T1000 (cell line): ENCODE measurements around the gene MRPS5.
"Not testable (repeated sequence)": the region's sequence is repeated elsewhere in the genome, so short reads cannot be mapped to it uniquely, and the experiment has no call there.

Experiments used
- DNase-seq: peaks from one replicate; lab custom pipeline; 2025; ENCODE audit warnings: mixed read lengths; lab: John Stamatoyannopoulos, UW

MRPS5 gene

DNA sequence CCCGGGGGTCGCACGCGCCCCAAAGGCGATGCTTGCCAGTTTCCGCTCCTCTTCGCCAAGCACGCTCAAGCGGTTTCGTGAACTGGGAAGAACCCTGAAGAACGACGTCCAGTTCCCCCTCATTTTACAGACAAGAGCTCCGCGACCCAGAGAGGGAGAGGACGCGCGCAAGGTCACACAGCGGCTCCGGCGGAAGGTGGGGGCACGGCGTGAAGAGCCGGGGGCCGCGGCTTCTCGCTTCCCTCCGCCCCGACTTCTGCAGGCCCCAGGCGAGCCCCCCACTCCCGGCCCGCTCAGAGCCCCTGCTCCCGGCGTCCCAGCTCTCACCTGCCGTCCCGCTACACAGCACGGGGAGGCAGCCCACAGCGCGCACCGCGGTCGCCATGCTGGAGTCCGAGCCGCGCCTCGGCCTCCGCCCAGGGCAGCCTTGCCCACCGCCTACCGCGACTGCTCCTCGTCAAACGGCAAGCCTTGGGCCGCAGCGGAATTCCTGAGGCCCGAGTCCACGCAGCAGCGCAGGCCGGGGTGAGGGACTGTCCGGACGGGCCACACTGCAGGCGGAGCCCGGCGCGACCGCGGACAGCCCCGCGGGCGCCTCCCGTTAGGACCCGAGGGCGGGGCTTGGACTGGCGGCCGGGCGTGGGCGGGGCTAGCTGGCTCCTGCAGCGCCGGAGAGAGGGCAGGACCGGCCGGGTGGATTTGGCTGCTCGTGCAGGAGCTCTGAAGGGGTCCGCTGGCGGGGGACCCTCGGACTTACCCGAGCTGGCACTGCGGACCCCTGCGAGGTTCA lies at the start of gene MRPS5:
Gene MRPS5 (minus strand): TSS at position 402 of the 790 bp plus-strand sequence. CDS start 17 bp downstream, at position 385.
- peak; percentile 73 for DNase-seq

GRCh38 chr2:95166065-95166763 lies 44.6 kb upstream of the MRPS5 start:
- no peak for DNase-seq

DNA sequence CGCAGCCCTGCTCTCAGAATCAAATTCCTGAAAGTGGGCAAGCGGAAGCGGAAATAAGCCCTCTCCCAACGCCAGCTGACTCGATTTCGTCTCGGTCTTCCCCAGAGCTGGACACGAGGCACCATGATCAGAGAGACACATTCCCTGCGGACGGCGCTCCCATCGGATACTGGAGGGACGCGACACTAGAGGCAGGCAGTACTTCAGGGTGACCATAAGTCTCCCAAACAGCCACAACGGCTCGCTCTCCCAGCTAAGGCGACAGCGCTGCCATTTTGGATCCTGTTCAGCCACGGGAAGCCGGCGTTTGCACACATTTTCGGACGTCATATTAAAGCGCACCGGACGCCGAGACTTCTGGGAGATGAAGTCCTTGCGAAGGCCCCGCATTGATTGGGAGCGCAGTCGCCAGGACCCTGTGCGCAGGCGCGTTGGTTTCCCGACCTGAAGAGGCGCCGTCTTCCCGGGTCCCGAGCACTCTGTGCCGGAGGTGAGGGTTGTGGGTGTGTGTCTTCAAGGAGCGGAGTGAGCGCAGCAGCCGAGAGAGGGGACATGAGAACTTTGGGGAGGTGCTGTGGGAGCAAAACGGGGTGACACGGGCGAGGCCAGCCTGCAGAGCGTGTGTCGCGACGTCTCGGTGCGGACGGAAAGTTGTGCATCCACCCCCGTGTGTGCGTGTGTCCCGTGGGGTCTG lies 43.9 kb upstream of the MRPS5 start, which contains the start of gene ZNF2:
Gene ZNF2 (plus strand): TSS at position 439 of the 694 bp plus-strand sequence. CDS start 10,418 bp downstream, outside the sequence.
- DNase-seq = peak; percentile 92

GRCh38 chr2:95165030-95165370 lies 43.4 kb upstream of the MRPS5 start:
- DNase-seq = no peak

- peak; percentile 52 for DNase-seq
Measured at GRCh38 chr2:95159690-95160449, 38.3 kb upstream of the MRPS5 start, which contains the start of gene ZNF514. ZNF514 (minus strand) TSS chr2:95159848; CDS start chr2:95153253, 6,595 bp downstream.

DNA sequence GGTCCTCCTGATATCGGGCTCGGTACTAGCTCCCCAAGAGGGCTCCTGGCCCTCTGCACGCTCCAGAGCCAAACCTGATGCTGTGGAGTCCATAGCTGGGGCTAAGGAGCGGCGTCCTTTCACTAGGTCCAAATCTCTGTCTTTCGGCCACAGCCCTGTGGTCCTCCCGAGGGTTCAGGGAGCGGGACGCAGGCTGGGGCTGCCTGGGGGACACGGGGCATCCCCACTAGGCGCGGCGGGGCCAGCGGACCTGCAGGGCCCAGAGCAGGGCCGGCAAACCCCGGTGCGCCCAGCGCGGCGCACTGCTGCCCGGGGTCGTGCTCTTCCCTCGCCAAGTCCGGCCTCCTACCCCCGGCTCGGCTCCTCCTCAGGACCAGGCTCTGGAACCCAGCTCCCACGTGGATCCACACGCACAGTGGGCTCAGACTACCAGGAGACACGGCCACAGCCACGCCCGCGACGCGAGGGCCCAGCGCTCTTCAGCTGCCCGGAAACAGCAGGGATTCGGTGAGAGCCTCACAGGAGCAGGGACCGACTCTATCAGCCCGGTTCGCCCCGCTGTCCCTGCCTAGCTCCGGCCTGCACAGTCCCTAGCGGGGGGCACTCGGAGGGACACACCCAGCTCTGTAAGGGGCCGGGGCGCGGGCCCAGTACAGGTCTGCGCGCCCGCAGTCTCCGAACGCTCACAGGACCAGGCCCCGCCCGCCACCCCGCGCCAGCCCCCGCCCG lies 37.4 kb upstream of the MRPS5 start:
- DNase-seq = peak; percentile 18

DNA sequence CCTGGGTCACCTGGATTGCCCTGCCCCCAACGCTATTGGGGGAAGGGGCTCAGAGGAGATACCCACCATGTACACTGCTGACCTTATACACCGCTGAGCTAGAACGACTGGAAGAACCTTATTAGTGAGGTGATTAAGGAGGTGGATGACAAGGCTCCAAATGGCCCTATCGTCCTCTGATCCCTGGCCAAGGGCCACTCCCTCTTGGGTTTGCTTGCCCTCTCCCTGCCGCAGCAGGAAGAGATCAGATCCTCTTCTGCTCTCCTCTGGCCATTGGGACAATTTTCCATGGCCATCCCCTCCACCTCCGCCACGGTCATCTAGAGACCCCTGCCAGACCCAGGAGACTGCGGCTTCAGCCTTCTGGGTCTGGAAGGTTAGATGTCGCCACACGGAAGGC lies 36.8 kb upstream of the MRPS5 start:
- DNase-seq = no peak

DNA sequence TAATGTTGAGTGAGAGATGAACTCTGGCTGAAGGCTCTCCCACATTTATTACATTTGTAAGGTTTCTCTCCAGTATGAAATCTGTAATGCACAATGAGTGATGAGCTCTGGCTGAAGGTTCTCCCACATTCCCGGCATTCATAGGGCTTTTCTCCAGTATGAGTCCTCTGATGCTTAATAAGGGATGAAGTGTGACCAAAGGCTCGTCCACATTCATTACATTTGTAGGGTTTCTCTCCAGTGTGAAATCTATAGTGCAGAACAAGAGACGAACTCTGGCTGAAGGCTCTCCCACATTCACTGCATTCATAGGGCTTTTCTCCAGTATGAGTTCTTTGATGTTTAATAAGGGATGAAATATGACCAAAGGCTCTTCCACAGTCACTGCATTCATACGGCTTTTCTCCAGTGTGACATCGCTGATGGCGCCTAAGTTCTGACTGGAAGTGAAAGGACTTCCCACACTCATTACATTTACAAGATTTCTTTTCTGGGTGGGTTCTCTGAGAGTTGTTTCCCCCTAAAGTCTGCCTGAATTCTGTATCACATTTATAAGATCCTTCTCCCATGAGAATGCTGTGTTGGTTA lies 27.9 kb upstream of the MRPS5 start:
- no peak for DNase-seq

GRCh38 chr2:95143838-95144237 lies 22.2 kb upstream of the MRPS5 start:
- DNase-seq = no peak

DNA sequence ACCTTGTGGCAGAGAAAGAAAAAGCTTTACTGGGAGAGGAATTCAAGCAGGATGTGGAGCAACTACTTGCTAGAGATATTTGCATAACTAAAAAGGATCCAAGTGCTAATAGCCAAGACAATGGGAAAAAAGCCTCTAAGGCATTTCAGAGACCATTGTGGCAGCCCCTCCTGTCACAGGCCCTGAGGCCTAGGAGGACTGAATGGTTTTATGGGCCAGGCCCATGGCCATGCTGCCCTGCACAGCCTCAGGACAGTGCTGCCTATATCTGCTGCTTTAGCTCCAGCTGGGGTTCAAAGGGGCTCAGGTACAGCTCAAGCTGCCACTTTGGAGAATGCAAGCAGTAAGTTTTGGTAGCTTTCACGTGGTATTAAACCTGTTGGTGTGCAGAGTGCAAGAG lies 17.1 kb upstream of the MRPS5 start:
- DNase-seq = no peak

DNA sequence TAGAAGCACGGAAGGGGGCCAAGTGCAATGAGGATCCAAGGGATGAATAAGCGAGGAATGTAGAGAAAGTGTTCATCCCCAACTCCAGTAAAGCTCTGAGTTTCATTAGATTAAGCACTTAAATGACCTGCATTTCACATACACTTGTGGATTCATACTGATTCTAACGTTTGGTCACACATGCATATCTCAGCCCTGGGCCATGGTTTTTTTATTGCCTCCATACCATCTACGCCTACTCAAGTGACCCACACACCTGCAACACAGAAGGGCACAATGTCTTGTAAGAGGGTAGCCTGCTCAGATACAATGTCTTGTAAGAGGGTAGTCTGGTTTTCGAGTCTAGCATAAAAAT lies 566 bp upstream of the MRPS5 start:
- no peak for DNase-seq

- DNase-seq = no peak
Measured at GRCh38 chr2:95121093-95121406, 558 bp downstream of the MRPS5 start.

DNA sequence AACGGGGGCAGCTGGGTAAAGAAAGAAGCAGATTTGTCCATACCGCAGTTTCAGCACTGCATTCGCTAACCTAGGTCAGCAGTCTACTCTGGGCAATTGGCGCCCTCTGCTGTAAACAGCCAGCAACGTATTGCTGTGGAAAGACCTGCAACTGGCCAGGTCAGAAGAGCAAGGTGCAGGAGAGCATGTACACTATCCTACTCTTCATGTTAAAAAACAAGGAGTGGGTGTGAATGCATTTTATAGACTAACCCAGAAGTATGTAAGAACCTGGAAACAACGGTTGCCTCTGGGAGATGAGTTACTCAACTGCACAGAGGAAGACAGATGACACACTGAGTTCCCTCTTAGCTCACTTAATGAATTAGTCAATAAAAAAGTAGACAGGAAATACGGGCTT lies 6.2 kb downstream of the MRPS5 start:
- no peak for DNase-seq

DNA sequence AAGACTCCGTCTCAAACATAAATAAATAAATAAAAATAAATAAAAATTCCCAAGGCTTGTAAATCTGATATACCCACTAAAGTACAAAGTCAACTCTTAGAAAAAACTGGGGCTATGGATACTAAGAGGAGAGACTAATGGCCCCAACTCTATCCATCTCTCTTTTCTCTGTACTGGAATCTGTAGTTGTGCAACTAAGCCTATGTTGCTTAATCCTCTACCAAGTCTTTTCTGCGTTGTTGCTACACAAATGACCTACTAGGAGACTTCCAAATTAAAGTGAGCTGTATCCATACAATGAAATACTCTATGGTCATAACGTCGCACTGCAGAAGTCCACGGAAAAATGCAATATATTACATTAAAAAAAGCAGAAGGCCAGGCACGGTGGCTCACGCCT lies 8.1 kb downstream of the MRPS5 start:
- DNase-seq = no peak

DNA sequence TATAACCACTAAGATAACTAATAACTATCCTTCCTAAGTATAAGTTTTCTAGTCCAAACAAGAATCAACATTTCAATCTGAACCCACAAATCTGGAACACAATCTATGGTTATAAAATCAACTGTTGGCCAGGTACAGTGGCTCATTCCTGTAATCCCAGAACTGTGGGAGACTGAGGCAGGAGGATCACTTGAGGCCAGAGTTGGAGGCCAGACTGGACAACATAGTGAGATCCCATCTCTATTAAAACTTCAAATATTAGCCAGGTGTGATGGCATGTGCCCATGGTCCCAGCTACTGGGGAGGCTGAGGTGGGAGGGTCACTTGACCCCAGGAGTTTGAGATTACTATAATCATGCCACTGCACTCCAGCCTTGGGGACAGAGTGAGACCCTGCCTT lies 11.2 kb downstream of the MRPS5 start:
- no peak for DNase-seq

DNA sequence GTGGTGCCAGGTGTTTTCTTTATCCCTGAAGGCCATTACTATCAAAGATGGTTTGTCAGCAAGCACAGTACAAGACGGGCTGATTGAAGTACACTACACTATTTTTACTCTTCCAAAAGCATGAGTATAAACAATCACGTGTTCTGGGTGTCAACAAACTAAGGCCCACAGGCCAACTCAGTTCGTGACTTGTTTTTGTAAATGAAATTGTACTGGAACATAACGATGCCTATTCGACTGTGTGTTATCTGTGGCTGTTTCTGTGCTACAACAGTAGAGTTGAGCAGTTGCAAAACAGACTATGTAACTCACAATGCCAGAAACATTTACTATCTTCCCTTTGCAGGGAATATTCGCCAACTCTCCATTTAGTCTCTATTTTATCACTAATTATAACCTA lies 12.3 kb downstream of the MRPS5 start:
- no peak for DNase-seq

DNA sequence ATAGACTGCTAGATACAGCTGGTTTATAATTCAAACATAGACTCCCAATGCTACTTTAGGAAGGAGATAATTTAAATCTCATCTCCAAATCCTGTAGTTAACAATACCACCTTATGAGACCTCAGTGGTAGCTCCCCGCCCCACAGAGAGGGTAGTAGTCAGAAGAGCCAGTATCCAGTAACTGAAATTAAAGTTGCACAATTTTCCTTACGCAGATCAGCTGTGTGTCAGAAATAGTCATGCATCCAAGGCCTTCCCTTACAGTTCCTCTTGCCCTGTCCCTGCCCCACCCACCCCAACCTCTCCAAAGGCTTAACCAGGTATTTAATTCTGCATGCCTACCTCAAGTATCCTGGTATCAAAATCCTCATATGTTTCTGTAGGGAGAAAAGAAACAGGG lies 15.5 kb downstream of the MRPS5 start:
- no peak for DNase-seq

GRCh38 chr2:95104606-95105005 lies 17.0 kb downstream of the MRPS5 start:
- DNase-seq = no peak

- DNase-seq = no peak
Measured at GRCh38 chr2:95099910-95100309, 21.7 kb downstream of the MRPS5 start.

DNA sequence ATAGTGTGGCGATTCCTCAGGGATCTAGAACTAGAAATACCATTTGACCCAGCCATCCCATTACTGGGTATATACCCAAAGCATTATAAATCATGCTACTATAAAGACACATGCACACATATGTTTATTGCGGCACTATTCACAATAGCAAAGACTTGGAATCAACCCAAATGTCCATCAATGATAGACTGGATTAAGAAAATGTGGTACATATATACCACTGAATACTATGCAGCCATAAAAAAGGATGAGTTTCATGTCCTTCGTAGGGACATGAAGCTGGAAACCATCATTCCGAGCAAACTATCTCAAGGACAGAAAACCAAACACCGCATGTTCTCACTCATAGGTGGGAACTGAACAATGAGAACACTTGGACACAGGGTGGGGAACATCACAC lies 23.3 kb downstream of the MRPS5 start:
- DNase-seq = not testable (repeated sequence)

- DNase-seq = no peak
Measured at GRCh38 chr2:95091885-95092555, 29.6 kb downstream of the MRPS5 start.
